ENCODE data around the gene RUVBL2.

RUVBL2 gene

GRCh38 chr19:48959341-48960239 lies 34.1 kb upstream of the RUVBL2 start:
- Mint-ChIP-seq H3K4me3 (no peak overlapping the region), H3K4me1 (ENCODE audit: low read depth) (peaks cover 62% of the 10 kb centered on the region), H3K9me3 (no peaks in the 10 kb centered on the region), H3K27me3 (no peaks in the 10 kb centered on the region), H3K36me3 (ENCODE audit: low read depth) (peaks cover 55% of the 10 kb centered on the region), H3K27ac (no peak overlapping the region)
- DNase-seq, result no peak

- no peak overlapping the region for H3K4me3 Mint-ChIP-seq
- H3K9me3 Mint-ChIP-seq, result no peaks in the 10 kb centered on the region
- no peak for DNase-seq
- peaks cover 62% of the 10 kb centered on the region for H3K4me1 Mint-ChIP-seq (ENCODE audit: low read depth)
- no peaks in the 10 kb centered on the region for H3K27me3 Mint-ChIP-seq
- peaks cover 57% of the 10 kb centered on the region for H3K36me3 Mint-ChIP-seq (ENCODE audit: low read depth)
- peak overlapping the region; percentile 54 for H3K27ac Mint-ChIP-seq
These were observed 32.5 kb upstream of the RUVBL2 start for GRCh38 chr19:48961051-48961649.

- H3K27ac Mint-ChIP-seq, result peak overlapping the region; percentile 97
- no peaks in the 10 kb centered on the region for H3K27me3 Mint-ChIP-seq
- H3K4me3 Mint-ChIP-seq, result peak overlapping the region; percentile 52
- peaks cover 59% of the 10 kb centered on the region for H3K36me3 Mint-ChIP-seq (ENCODE audit: low read depth)
- peaks cover 65% of the 10 kb centered on the region for H3K4me1 Mint-ChIP-seq (ENCODE audit: low read depth)
- H3K9me3 Mint-ChIP-seq, result no peaks in the 10 kb centered on the region
- DNase-seq, result no peak
These were observed 32.0 kb upstream of the RUVBL2 start for GRCh38 chr19:48961673-48962028.

- peak overlapping the region; percentile 97 for H3K27ac Mint-ChIP-seq
- no peaks in the 10 kb centered on the region for H3K9me3 Mint-ChIP-seq
- H3K4me3 Mint-ChIP-seq, result peak overlapping the region; percentile 52
- H3K36me3 Mint-ChIP-seq (ENCODE audit: low read depth), result peaks cover 61% of the 10 kb centered on the region
- DNase-seq, result peak; percentile 54
- peaks cover 67% of the 10 kb centered on the region for H3K4me1 Mint-ChIP-seq (ENCODE audit: low read depth)
- H3K27me3 Mint-ChIP-seq, result no peaks in the 10 kb centered on the region
These were observed 31.4 kb upstream of the RUVBL2 start for GRCh38 chr19:48962029-48962848.

- Mint-ChIP-seq H3K9me3 (no peaks in the 10 kb centered on the region), H3K4me3 (peak overlapping the region; percentile 52), H3K27me3 (no peaks in the 10 kb centered on the region), H3K4me1 (ENCODE audit: low read depth) (peaks cover 67% of the 10 kb centered on the region), H3K36me3 (ENCODE audit: low read depth) (peaks cover 61% of the 10 kb centered on the region), H3K27ac (peak overlapping the region; percentile 97)
- DNase-seq, result no peak
These were observed 30.9 kb upstream of the RUVBL2 start for GRCh38 chr19:48962849-48963165.

- Mint-ChIP-seq H3K4me3 (peak overlapping the region; percentile 92), H3K9me3 (no peaks in the 10 kb centered on the region), H3K4me1 (ENCODE audit: low read depth) (peaks cover 65% of the 10 kb centered on the region), H3K27me3 (no peaks in the 10 kb centered on the region), H3K36me3 (ENCODE audit: low read depth) (peaks cover 61% of the 10 kb centered on the region), H3K27ac (peak overlapping the region; percentile 97)
- peak; percentile 83 for DNase-seq
These were observed 30.1 kb upstream of the RUVBL2 start for GRCh38 chr19:48963371-48964204.

GRCh38 chr19:48964205-48965039 lies 29.3 kb upstream of the RUVBL2 start:
- DNase-seq, result no peak
- Mint-ChIP-seq H3K36me3 (ENCODE audit: low read depth) (peaks cover 64% of the 10 kb centered on the region), H3K4me3 (peak overlapping the region; percentile 92), H3K27ac (peak overlapping the region; percentile 97), H3K9me3 (no peaks in the 10 kb centered on the region), H3K4me1 (ENCODE audit: low read depth) (peaks cover 62% of the 10 kb centered on the region), H3K27me3 (no peaks in the 10 kb centered on the region)

- Mint-ChIP-seq H3K36me3 (ENCODE audit: low read depth) (peaks cover 70% of the 10 kb centered on the region), H3K27ac (peak within 1 kb of the TSS; percentile 97), H3K27me3 (no peaks in the 10 kb centered on the region), H3K4me3 (peak within 1 kb of the TSS; percentile 92), H3K9me3 (no peaks in the 10 kb centered on the region), H3K4me1 (ENCODE audit: low read depth) (peaks cover 62% of the 10 kb centered on the region)
- peak; percentile 94 for DNase-seq
These were observed 28.5 kb upstream of the RUVBL2 start, which contains the start of gene FTL for GRCh38 chr19:48965040-48965805. Gene FTL (plus strand): TSS chr19:48965309. CDS start chr19:48965508, 199 bp downstream.

- peaks cover 69% of the 10 kb centered on the region for H3K36me3 Mint-ChIP-seq (ENCODE audit: low read depth)
- H3K4me1 Mint-ChIP-seq (ENCODE audit: low read depth), result peaks cover 64% of the 10 kb centered on the region
These were observed 27.7 kb upstream of the RUVBL2 start for GRCh38 chr19:48965806-48966540.

GRCh38 chr19:48966541-48967345 lies 26.9 kb upstream of the RUVBL2 start:
- H3K4me3 Mint-ChIP-seq, result peak overlapping the region; percentile 92
- no peaks in the 10 kb centered on the region for H3K27me3 Mint-ChIP-seq
- peaks cover 67% of the 10 kb centered on the region for H3K36me3 Mint-ChIP-seq (ENCODE audit: low read depth)
- H3K27ac Mint-ChIP-seq, result peak overlapping the region; percentile 97
- no peak for DNase-seq
- H3K4me1 Mint-ChIP-seq (ENCODE audit: low read depth), result peaks cover 61% of the 10 kb centered on the region
- H3K9me3 Mint-ChIP-seq, result no peaks in the 10 kb centered on the region

More at GRCh38 chr19:48965806-48966540, 27.7 kb upstream of the RUVBL2 start:
- Mint-ChIP-seq H3K4me3 (peak overlapping the region; percentile 92), H3K9me3 (no peaks in the 10 kb centered on the region), H3K27ac (peak overlapping the region; percentile 97), H3K27me3 (no peaks in the 10 kb centered on the region)
- DNase-seq, result peak; percentile 93

GRCh38 chr19:48967346-48968178 lies 26.1 kb upstream of the RUVBL2 start:
- Mint-ChIP-seq H3K27me3 (no peaks in the 10 kb centered on the region), H3K9me3 (no peaks in the 10 kb centered on the region), H3K4me1 (ENCODE audit: low read depth) (peaks cover 53% of the 10 kb centered on the region), H3K4me3 (peak overlapping the region; percentile 92), H3K36me3 (ENCODE audit: low read depth) (peaks cover 64% of the 10 kb centered on the region), H3K27ac (peak overlapping the region; percentile 97)
- no peak for DNase-seq

Data from activated T-cell treated with anti-CD3 and anti-CD28 coated beads, Interleukin-2, amount 50 U/mL, for 24 hours (primary cell).